Activated CD4-positive, alpha-beta T cell treated with anti-CD3 and anti-CD28 coated beads, Interleukin-2, amount 10 ng/mL, durations not matched to agents 7 days and 5 days (primary cell): ENCODE results near the gene TXNRD3. TPM values are rescaled to one million over a fixed set of nuclear protein-coding genes. Genes with fewer than 3 reads are reported as not detected.
"Not testable (repeated sequence)": the region's sequence is repeated elsewhere in the genome, so short reads cannot be mapped to it uniquely, and the experiment has no call there.

Experiments used
- CTCF ChIA-PET: fragments of 350-600 bp; sonication (Branson Sonifier 250); formaldehyde crosslinking; loops from one replicate; lab custom pipeline; 2021; ENCODE audit warnings: antibody characterized with exemption; lab: Charles Lee
- POLR2A ChIA-PET: fragments of 350-600 bp; sonication (Branson Sonifier 250); formaldehyde crosslinking; loops from one replicate; lab custom pipeline; 2021; ENCODE audit warnings: antibody characterized with exemption; lab: Charles Lee
- DNase-seq: peaks from one replicate; pipeline ENCODE4 v3.0.0-alpha.2; 2020
- H3K27ac Mint-ChIP-seq: one replicate; pipeline ENCODE4 v1.8.0; 2021; ENCODE audit warnings: mild to moderate bottlenecking, moderate library complexity, mixed read lengths
- H3K27me3 Mint-ChIP-seq: one replicate; pipeline ENCODE4 v1.8.0; 2021; ENCODE audit warnings: mixed read lengths
- H3K36me3 Mint-ChIP-seq: one replicate; pipeline ENCODE4 v1.8.0; 2021; ENCODE audit warnings: low read depth, mixed read lengths
- H3K4me1 Mint-ChIP-seq: one replicate; pipeline ENCODE4 v1.8.0; 2021; ENCODE audit warnings: mixed read lengths
- H3K4me3 Mint-ChIP-seq: one replicate; pipeline ENCODE4 v1.8.0; 2021; ENCODE audit warnings: mild to moderate bottlenecking, moderate library complexity, mixed read lengths
- H3K9me3 Mint-ChIP-seq: one replicate; pipeline ENCODE4 v1.8.0; 2021; ENCODE audit warnings: mixed read lengths
- total RNA-seq, 2 experiments: library from RNA; stranded (reverse); gene quantifications; one replicate each; pipeline ENCODE4 v1.2.3, GENCODE V29; 2021

TXNRD3 gene
- total RNA-seq, 2 experiments from 2014 or later: 0.94 to 1.3 TPM

GRCh38 chr3:126599101-126599500 is 55.8 kb downstream of the TXNRD3 start:
- Mint-ChIP-seq H3K27ac (no peak overlapping the region), H3K4me1 (no peaks in the 10 kb centered on the region), H3K4me3 (no peak overlapping the region), H3K27me3 (peaks cover 10% of the 10 kb centered on the region), H3K9me3 (no peaks in the 10 kb centered on the region), H3K36me3 (no peaks in the 10 kb centered on the region)
- ChIA-PET CTCF (no interaction called here), POLR2A (no interaction called here)
- DNase-seq: no peak

- CTCF ChIA-PET, H3K4me3 Mint-ChIP-seq, H3K9me3 Mint-ChIP-seq, POLR2A ChIA-PET, DNase-seq, H3K4me1 Mint-ChIP-seq, H3K27ac Mint-ChIP-seq, H3K27me3 Mint-ChIP-seq, H3K36me3 Mint-ChIP-seq: not testable (repeated sequence)
Measured at GRCh38 chr3:126595479-126595878, 59.4 kb downstream of the TXNRD3 start.

GRCh38 chr3:126591515-126591914 is 63.4 kb downstream of the TXNRD3 start:
- H3K9me3 Mint-ChIP-seq, H3K27ac Mint-ChIP-seq, POLR2A ChIA-PET, H3K4me1 Mint-ChIP-seq, H3K4me3 Mint-ChIP-seq, DNase-seq, CTCF ChIA-PET, H3K36me3 Mint-ChIP-seq: not testable (repeated sequence)
- peaks cover 13% of the 10 kb centered on the region for H3K27me3 Mint-ChIP-seq

GRCh38 chr3:126582311-126582710 is 72.6 kb downstream of the TXNRD3 start:
- Mint-ChIP-seq H3K27me3 (peaks cover 17% of the 10 kb centered on the region), H3K36me3 (no peaks in the 10 kb centered on the region), H3K4me3 (no peak overlapping the region), H3K4me1 (no peaks in the 10 kb centered on the region), H3K27ac (no peak overlapping the region), H3K9me3 (no peaks in the 10 kb centered on the region)
- POLR2A ChIA-PET: no interaction called here
- no peak for DNase-seq
- CTCF ChIA-PET: no interaction called here

- no peak overlapping the region for H3K4me3 Mint-ChIP-seq
- POLR2A ChIA-PET: no interaction called here
- H3K27me3 Mint-ChIP-seq: peaks cover 17% of the 10 kb centered on the region
- no peaks in the 10 kb centered on the region for H3K4me1 Mint-ChIP-seq
- CTCF ChIA-PET: interaction anchor here (0.6 kb wide), 1 partner anchor 1760 kb away, joined by 3 read pairs; no protein-coding TSS in a partner anchor
- no peaks in the 10 kb centered on the region for H3K36me3 Mint-ChIP-seq
- H3K9me3 Mint-ChIP-seq: no peaks in the 10 kb centered on the region
- no peak overlapping the region for H3K27ac Mint-ChIP-seq
- DNase-seq: no peak
Measured at GRCh38 chr3:126581569-126581968, 73.4 kb downstream of the TXNRD3 start.

- ChIA-PET POLR2A (no interaction called here), CTCF (no interaction called here)
- DNase-seq: no peak
- no peaks in the 10 kb centered on the region for H3K9me3 Mint-ChIP-seq
- no peaks in the 10 kb centered on the region for H3K36me3 Mint-ChIP-seq
- no peak overlapping the region for H3K27ac Mint-ChIP-seq
- peaks cover 18% of the 10 kb centered on the region for H3K27me3 Mint-ChIP-seq
- H3K4me1 Mint-ChIP-seq: no peaks in the 10 kb centered on the region
- H3K4me3 Mint-ChIP-seq: no peak overlapping the region
Measured at GRCh38 chr3:126580746-126581145, 74.2 kb downstream of the TXNRD3 start.

- no peak overlapping the region for H3K27ac Mint-ChIP-seq
- peaks cover 17% of the 10 kb centered on the region for H3K27me3 Mint-ChIP-seq
- ChIA-PET POLR2A (no interaction called here), CTCF (no interaction called here)
- no peak for DNase-seq
- no peaks in the 10 kb centered on the region for H3K9me3 Mint-ChIP-seq
- H3K4me3 Mint-ChIP-seq: no peak overlapping the region
- no peaks in the 10 kb centered on the region for H3K4me1 Mint-ChIP-seq
- no peaks in the 10 kb centered on the region for H3K36me3 Mint-ChIP-seq
Measured at GRCh38 chr3:126578702-126579101, 76.2 kb downstream of the TXNRD3 start.

GRCh38 chr3:126577261-126577660 is 77.7 kb downstream of the TXNRD3 start:
- Mint-ChIP-seq H3K27me3 (peaks cover 16% of the 10 kb centered on the region), H3K4me3 (no peak overlapping the region), H3K4me1 (no peaks in the 10 kb centered on the region), H3K9me3 (no peaks in the 10 kb centered on the region), H3K27ac (no peak overlapping the region), H3K36me3 (no peaks in the 10 kb centered on the region)
- DNase-seq: no peak
- ChIA-PET POLR2A (no interaction called here), CTCF (no interaction called here)

GRCh38 chr3:126573492-126574117 is 81.3 kb downstream of the TXNRD3 start:
- no peak overlapping the region for H3K27ac Mint-ChIP-seq
- H3K27me3 Mint-ChIP-seq: peaks cover 7% of the 10 kb centered on the region
- no peaks in the 10 kb centered on the region for H3K4me1 Mint-ChIP-seq
- H3K9me3 Mint-ChIP-seq: no peaks in the 10 kb centered on the region
- POLR2A ChIA-PET: no interaction called here
- H3K36me3 Mint-ChIP-seq: no peaks in the 10 kb centered on the region
- H3K4me3 Mint-ChIP-seq: no peak overlapping the region
- CTCF ChIA-PET: no interaction called here
- no peak for DNase-seq

GRCh38 chr3:126571078-126571477 is 83.8 kb downstream of the TXNRD3 start:
- no peak overlapping the region for H3K27ac Mint-ChIP-seq
- H3K27me3 Mint-ChIP-seq: peaks cover 14% of the 10 kb centered on the region
- H3K9me3 Mint-ChIP-seq: no peaks in the 10 kb centered on the region
- no peak overlapping the region for H3K4me3 Mint-ChIP-seq
- no peaks in the 10 kb centered on the region for H3K36me3 Mint-ChIP-seq
- no peak for DNase-seq
- no peaks in the 10 kb centered on the region for H3K4me1 Mint-ChIP-seq
- ChIA-PET CTCF (no interaction called here), POLR2A (no interaction called here)

- H3K27me3 Mint-ChIP-seq: peaks cover 18% of the 10 kb centered on the region
- H3K4me1 Mint-ChIP-seq: no peaks in the 10 kb centered on the region
- ChIA-PET CTCF (interaction anchor here (0.6 to 1.1 kb wide), 2 partner anchors 348 to 998 kb away, joined by 3 read pairs; no protein-coding TSS in a partner anchor), POLR2A (no interaction called here)
- H3K9me3 Mint-ChIP-seq: no peaks in the 10 kb centered on the region
- H3K36me3 Mint-ChIP-seq: no peaks in the 10 kb centered on the region
- no peak overlapping the region for H3K4me3 Mint-ChIP-seq
- H3K27ac Mint-ChIP-seq: no peak overlapping the region
- no peak for DNase-seq
Measured at GRCh38 chr3:126570103-126570541, 84.8 kb downstream of the TXNRD3 start.

GRCh38 chr3:126569390-126569975 is 85.4 kb downstream of the TXNRD3 start:
- Mint-ChIP-seq H3K27me3 (peaks cover 19% of the 10 kb centered on the region), H3K4me1 (no peaks in the 10 kb centered on the region), H3K9me3 (no peaks in the 10 kb centered on the region), H3K27ac (no peak overlapping the region), H3K36me3 (no peaks in the 10 kb centered on the region), H3K4me3 (no peak overlapping the region)
- POLR2A ChIA-PET: no interaction called here
- CTCF ChIA-PET: interaction anchor here (0.6 to 1.1 kb wide), 3 partner anchors 10 to 998 kb away, joined by 3 read pairs; no protein-coding TSS in a partner anchor
- no peak for DNase-seq

GRCh38 chr3:126568776-126569342 is 86.1 kb downstream of the TXNRD3 start:
- Mint-ChIP-seq H3K27ac (no peak overlapping the region), H3K4me3 (no peak overlapping the region), H3K36me3 (no peaks in the 10 kb centered on the region), H3K27me3 (peaks cover 19% of the 10 kb centered on the region), H3K9me3 (no peaks in the 10 kb centered on the region), H3K4me1 (no peaks in the 10 kb centered on the region)
- POLR2A ChIA-PET: no interaction called here
- CTCF ChIA-PET: interaction anchor here (0.8 to 1.1 kb wide), 2 partner anchors 11 to 999 kb away, joined by 3 read pairs; no protein-coding TSS in a partner anchor
- no peak for DNase-seq
